GM12878 (cell line): ENCODE measurements around the gene PHOSPHO1. TPM values are rescaled to one million over a fixed set of nuclear protein-coding genes. Genes with fewer than 3 reads are reported as not detected.
A peak's percentile ranks its signal among the peaks of the same experiment; 100 is the strongest.

Source experiments
- ASH2L ChIP-seq: fragments of 300-600, 200-600 bp; sonication (generic); IDR thresholded peaks from 2 replicates; pipeline ENCODE4 v1.6.1; 2017; ENCODE audit warnings: low read depth, mild to moderate bottlenecking, borderline replicate concordance
- BHLHE40 ChIP-seq, 2 experiments: fragments of 450-650 bp in 1 of 2; IDR thresholded peaks; 2 replicates each; pipeline ENCODE4 v1.6.1; 2011 to 2017; ENCODE audit warnings: low read depth in 2 of 2, borderline replicate concordance in 1 of 2, improper control_type of control experiment in 1 of 2, low read length in 1 of 2, mild to moderate bottlenecking in 1 of 2
- CEBPB ChIP-seq, 2 experiments: fragments of 150-350 bp in 1 of 2; IDR thresholded peaks; 2 replicates each; pipeline ENCODE4 v1.6.1; 2012 to 2014; ENCODE audit warnings: low read depth in 2 of 2, low read length in 2 of 2, borderline replicate concordance in 1 of 2, inconsistent platforms in 1 of 2
- CHD1 ChIP-seq: IDR thresholded peaks from 2 replicates; pipeline ENCODE4 v1.6.1; 2012; ENCODE audit warnings: low read depth, low read length, improper control_type of control experiment
- EP300 ChIP-seq, 2 experiments: fragments of 150-350 bp in 1 of 2; IDR thresholded peaks; 2 replicates each; pipeline ENCODE4 v1.6.1; 2011 to 2012; ENCODE audit warnings: low read depth in 2 of 2, low read length in 2 of 2, borderline replicate concordance in 1 of 2, improper control_type of control experiment in 1 of 2, inconsistent platforms in 1 of 2; ENCODE audit not compliant: control insufficient read depth in 1 of 2
- MTA2 ChIP-seq: fragments of 450-650 bp; IDR thresholded peaks from 2 replicates; pipeline ENCODE4 v1.6.1; 2016; ENCODE audit warnings: low read depth, mild to moderate bottlenecking, moderate library complexity
- NFIC ChIP-seq: IDR thresholded peaks from 2 replicates; pipeline ENCODE4 v1.6.1; 2012; ENCODE audit warnings: low read depth, mild to moderate bottlenecking, inconsistent platforms, low read length, moderate library complexity
- POLR2AphosphoS2 ChIP-seq: IDR thresholded peaks from 2 replicates; pipeline ENCODE4 v1.6.1; 2011; ENCODE audit warnings: low read depth, mild to moderate bottlenecking, low read length, improper control_type of control experiment, moderate library complexity
- SIX5 ChIP-seq: IDR thresholded peaks from 2 replicates; pipeline ENCODE4 v1.6.1; 2011; ENCODE audit warnings: mild to moderate bottlenecking, low read depth, low read length, moderate library complexity; ENCODE audit not compliant: severe bottlenecking
- SREBF2 ChIP-seq: IDR thresholded peaks from 2 replicates; pipeline ENCODE4 v1.6.1; 2012; ENCODE audit warnings: mild to moderate bottlenecking, low read length
- TBL1XR1 ChIP-seq: IDR thresholded peaks from 2 replicates; pipeline ENCODE4 v1.6.1; 2012; ENCODE audit warnings: low read depth, low read length, improper control_type of control experiment
- TCF12 ChIP-seq: IDR thresholded peaks from 2 replicates; pipeline ENCODE4 v1.6.1; 2011; ENCODE audit warnings: low read depth, mild to moderate bottlenecking, low read length
- ZNF24 ChIP-seq: fragments of 450-650 bp; IDR thresholded peaks from 2 replicates; pipeline ENCODE4 v1.6.1; 2017; ENCODE audit warnings: antibody characterized with exemption, mild to moderate bottlenecking
- ZNF274 ChIP-seq: IDR thresholded peaks from one replicate; pipeline ENCODE4 v1.8.0; 2011; ENCODE audit not compliant: insufficient read length, insufficient read depth
- ZNF622 ChIP-seq: fragments of 450-650 bp; IDR thresholded peaks from 2 replicates; pipeline ENCODE4 v1.6.1; 2017; ENCODE audit warnings: mild to moderate bottlenecking, inconsistent platforms
- ZSCAN29 ChIP-seq: fragments of 450-650 bp; IDR thresholded peaks from 2 replicates; pipeline ENCODE4 v1.6.1; 2017; ENCODE audit warnings: mild to moderate bottlenecking, moderate library complexity
- polyA plus RNA-seq, 11 experiments: library from polyadenylated mRNA; depleted of rRNA in 4 of 11; unstranded in 6 of 11; stranded (reverse) in 5 of 11; fragments of >200 nt; fragmentation: Nextera tagmentation in 4 of 11; fragmentation: Illumina TruSeq in 1 of 11; extraction: Ambion mirVana in 4 of 11; extraction: Trizol in 1 of 11; gene quantifications; 1 replicate in 1 of 11; 2 replicates in 10 of 11; pipeline versions ENCODE4 v1.2.1 to v1.2.3, GENCODE V29; 2011 to 2016; ENCODE audit warnings: inconsistent platforms in 2 of 11, missing spikeins in 2 of 11, low read depth in 1 of 11
- total RNA-seq, 4 experiments: library from RNA; depleted of rRNA in 3 of 4; stranded (reverse); fragments of >200 nt in 3 of 4; fragmentation: Illumina TruSeq in 1 of 4; extraction: Trizol in 1 of 4; gene quantifications; 2 replicates each; pipeline versions ENCODE4 v1.2.1 to v1.2.3, GENCODE V29; 2013 to 2021
- TF ChIP-seq, protein P1 (sequence below): fragments of 450-650 bp; IDR thresholded peaks from 2 replicates; pipeline ENCODE4 v1.6.1; 2018; ENCODE audit warnings: mild to moderate bottlenecking, low read depth, moderate library complexity; ENCODE audit not compliant: partially characterized antibody
- TF ChIP-seq, protein P2 (sequence below): IDR thresholded peaks from 2 replicates; pipeline ENCODE4 v1.6.1; 2012; ENCODE audit warnings: mild to moderate bottlenecking, low read depth, low read length
- TF ChIP-seq, protein P3 (sequence below): fragments of 450-650 bp; formaldehyde crosslinking; IDR thresholded peaks from 2 replicates; pipeline ENCODE4 v1.4.0; 2020; ENCODE audit warnings: mild to moderate bottlenecking, moderate library complexity

PHOSPHO1 gene
- total and polyA plus RNA-seq, 10 of the 15 experiments (the other 5 are each of a cell fraction or from before 2014, with no cell fraction given): 0.03 to 1.5 (median 0.16) TPM; not detected in 2

DNA sequence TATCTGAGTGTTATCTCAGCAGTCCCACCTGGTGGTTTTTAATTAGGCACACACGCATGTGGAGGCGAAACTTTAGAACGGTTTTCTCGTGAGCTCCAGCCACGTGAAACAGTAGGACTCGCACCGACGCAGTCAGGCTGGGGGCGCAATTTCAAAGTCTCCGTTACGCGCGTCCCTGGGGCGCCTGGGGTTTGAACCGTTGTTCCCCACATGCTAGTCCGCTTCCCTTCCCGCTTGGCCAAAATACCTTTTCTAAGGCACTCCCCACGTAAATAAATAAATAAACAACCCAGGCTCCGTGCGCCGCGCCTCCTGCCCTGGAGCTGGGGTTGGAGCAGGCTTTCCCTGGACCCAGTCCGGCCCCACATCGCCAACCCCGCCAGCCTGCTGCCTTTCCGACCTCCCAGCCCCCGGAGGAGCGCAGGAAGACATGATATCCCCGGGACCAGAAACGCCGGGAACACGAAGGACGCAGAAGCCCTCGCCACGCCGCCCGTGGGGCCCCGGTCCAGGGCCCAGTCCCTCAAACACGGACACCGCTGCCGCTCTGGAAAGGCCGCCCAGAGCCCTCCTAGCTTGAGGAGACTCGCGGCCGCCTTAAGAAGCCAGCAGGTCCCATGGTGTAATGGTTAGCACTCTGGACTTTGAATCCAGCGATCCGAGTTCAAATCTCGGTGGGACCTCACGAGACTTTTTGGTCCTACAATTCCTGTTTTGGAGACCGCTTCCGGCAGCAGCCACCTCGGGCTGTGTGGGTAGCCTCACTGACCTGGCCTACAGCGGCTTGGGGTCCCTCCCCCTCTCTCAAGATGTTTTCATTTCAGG lies 38.5 kb downstream of the PHOSPHO1 start (continued):
- TF ChIP-seq, protein P1, sequence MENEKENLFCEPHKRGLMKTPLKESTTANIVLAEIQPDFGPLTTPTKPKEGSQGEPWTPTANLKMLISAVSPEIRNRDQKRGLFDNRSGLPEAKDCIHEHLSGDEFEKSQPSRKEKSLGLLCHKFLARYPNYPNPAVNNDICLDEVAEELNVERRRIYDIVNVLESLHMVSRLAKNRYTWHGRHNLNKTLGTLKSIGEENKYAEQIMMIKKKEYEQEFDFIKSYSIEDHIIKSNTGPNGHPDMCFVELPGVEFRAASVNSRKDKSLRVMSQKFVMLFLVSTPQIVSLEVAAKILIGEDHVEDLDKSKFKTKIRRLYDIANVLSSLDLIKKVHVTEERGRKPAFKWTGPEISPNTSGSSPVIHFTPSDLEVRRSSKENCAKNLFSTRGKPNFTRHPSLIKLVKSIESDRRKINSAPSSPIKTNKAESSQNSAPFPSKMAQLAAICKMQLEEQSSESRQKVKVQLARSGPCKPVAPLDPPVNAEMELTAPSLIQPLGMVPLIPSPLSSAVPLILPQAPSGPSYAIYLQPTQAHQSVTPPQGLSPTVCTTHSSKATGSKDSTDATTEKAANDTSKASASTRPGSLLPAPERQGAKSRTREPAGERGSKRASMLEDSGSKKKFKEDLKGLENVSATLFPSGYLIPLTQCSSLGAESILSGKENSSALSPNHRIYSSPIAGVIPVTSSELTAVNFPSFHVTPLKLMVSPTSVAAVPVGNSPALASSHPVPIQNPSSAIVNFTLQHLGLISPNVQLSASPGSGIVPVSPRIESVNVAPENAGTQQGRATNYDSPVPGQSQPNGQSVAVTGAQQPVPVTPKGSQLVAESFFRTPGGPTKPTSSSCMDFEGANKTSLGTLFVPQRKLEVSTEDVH: no peak
- TF ChIP-seq ZNF274 (no peak), NFIC (peak; percentile 15; the same call in 1 of the 2 replicates), ASH2L (peak; percentile 60; the same call in 1 of the 2 replicates), TBL1XR1 (peak; percentile 98), TCF12 (0 out of 2 replicates have a peak, but pooled peaks have one; percentile 8), SREBF2 (peak; percentile 98), ZSCAN29 (peak; percentile 90; the same call in 1 of the 2 replicates), EP300 (IDR thresholded peaks at IDR 0.05; ENCODE audit: borderline replicate concordance in 1 of 2, control insufficient read depth in 1 of 2, low read depth in 2 of 2, low read length in 2 of 2) (peak in 1 of 2 experiments; percentile 72; a peak in 1 of 4 replicates), ZNF24 (peak; percentile 100), CEBPB (IDR thresholded peaks at IDR 0.05; ENCODE audit: borderline replicate concordance in 1 of 2, low read depth in 2 of 2, low read length in 2 of 2) (no peak), BHLHE40 (IDR thresholded peaks at IDR 0.05; ENCODE audit: borderline replicate concordance in 1 of 2, low read depth in 2 of 2, low read length in 1 of 2) (peak; percentile 97 to 98), ZNF622 (no peak), SIX5 (no peak), POLR2AphosphoS2 (peak; percentile 48; the same call in 1 of the 2 replicates), CHD1 (0 out of 2 replicates have a peak, but pooled peaks have one; percentile 87), MTA2 (peak; percentile 76; the same call in 1 of the 2 replicates)
- TF ChIP-seq, protein P2, sequence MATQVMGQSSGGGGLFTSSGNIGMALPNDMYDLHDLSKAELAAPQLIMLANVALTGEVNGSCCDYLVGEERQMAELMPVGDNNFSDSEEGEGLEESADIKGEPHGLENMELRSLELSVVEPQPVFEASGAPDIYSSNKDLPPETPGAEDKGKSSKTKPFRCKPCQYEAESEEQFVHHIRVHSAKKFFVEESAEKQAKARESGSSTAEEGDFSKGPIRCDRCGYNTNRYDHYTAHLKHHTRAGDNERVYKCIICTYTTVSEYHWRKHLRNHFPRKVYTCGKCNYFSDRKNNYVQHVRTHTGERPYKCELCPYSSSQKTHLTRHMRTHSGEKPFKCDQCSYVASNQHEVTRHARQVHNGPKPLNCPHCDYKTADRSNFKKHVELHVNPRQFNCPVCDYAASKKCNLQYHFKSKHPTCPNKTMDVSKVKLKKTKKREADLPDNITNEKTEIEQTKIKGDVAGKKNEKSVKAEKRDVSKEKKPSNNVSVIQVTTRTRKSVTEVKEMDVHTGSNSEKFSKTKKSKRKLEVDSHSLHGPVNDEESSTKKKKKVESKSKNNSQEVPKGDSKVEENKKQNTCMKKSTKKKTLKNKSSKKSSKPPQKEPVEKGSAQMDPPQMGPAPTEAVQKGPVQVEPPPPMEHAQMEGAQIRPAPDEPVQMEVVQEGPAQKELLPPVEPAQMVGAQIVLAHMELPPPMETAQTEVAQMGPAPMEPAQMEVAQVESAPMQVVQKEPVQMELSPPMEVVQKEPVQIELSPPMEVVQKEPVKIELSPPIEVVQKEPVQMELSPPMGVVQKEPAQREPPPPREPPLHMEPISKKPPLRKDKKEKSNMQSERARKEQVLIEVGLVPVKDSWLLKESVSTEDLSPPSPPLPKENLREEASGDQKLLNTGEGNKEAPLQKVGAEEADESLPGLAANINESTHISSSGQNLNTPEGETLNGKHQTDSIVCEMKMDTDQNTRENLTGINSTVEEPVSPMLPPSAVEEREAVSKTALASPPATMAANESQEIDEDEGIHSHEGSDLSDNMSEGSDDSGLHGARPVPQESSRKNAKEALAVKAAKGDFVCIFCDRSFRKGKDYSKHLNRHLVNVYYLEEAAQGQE: no peak
- TF ChIP-seq, protein P3, sequence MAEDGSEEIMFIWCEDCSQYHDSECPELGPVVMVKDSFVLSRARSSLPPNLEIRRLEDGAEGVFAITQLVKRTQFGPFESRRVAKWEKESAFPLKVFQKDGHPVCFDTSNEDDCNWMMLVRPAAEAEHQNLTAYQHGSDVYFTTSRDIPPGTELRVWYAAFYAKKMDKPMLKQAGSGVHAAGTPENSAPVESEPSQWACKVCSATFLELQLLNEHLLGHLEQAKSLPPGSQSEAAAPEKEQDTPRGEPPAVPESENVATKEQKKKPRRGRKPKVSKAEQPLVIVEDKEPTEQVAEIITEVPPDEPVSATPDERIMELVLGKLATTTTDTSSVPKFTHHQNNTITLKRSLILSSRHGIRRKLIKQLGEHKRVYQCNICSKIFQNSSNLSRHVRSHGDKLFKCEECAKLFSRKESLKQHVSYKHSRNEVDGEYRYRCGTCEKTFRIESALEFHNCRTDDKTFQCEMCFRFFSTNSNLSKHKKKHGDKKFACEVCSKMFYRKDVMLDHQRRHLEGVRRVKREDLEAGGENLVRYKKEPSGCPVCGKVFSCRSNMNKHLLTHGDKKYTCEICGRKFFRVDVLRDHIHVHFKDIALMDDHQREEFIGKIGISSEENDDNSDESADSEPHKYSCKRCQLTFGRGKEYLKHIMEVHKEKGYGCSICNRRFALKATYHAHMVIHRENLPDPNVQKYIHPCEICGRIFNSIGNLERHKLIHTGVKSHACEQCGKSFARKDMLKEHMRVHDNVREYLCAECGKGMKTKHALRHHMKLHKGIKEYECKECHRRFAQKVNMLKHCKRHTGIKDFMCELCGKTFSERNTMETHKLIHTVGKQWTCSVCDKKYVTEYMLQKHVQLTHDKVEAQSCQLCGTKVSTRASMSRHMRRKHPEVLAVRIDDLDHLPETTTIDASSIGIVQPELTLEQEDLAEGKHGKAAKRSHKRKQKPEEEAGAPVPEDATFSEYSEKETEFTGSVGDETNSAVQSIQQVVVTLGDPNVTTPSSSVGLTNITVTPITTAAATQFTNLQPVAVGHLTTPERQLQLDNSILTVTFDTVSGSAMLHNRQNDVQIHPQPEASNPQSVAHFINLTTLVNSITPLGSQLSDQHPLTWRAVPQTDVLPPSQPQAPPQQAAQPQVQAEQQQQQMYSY (CRISPR knock-in tag): no peak
